Thoracic aorta (tissue), 2 donors: ENCODE data around the gene SLC45A3. TPM values are rescaled to one million over a fixed set of nuclear protein-coding genes. Genes with fewer than 3 reads are reported as not detected.
"Not testable (repeated sequence)": the region's sequence is repeated elsewhere in the genome, so short reads cannot be mapped to it uniquely, and the experiment has no call there.

Experiments
- ATAC-seq: fragments of 150-250 bp; one replicate; pipeline ENCODE4 v1.8.0; 2017; ENCODE audit warnings: low read depth; ENCODE audit not compliant: insufficient number of reproducible peaks, low FRiP score
- DNase-seq: peaks from one replicate; pipeline ENCODE4 v3.0.0-alpha.2; 2020; ENCODE audit warnings: low spot score
- H3K27ac ChIP-seq, 2 donors: fragments of 200-600 bp; sonication (generic); 1 replicate in 1 of 2; 2 replicates in 1 of 2; pipeline ENCODE4 v1.5.1; 2016; ENCODE audit warnings: mild to moderate bottlenecking in 2 of 2, moderate library complexity in 2 of 2
- H3K27me3 ChIP-seq: fragments of 200-600 bp; sonication (generic); replicated peaks from 2 replicates; pipeline ENCODE4 v1.6.0; 2016; ENCODE audit warnings: mild to moderate bottlenecking; ENCODE audit not compliant: insufficient read depth
- H3K36me3 ChIP-seq: fragments of 200-600 bp; sonication (generic); one replicate; pipeline ENCODE4 v1.5.1; 2016
- H3K4me1 ChIP-seq, 2 donors: fragments of 200-600 bp; sonication (generic); 1 replicate in 1 of 2; 2 replicates in 1 of 2; pipeline versions ENCODE4 v1.5.1 to v1.6.0; 2016; ENCODE audit warnings: low read depth in 2 of 2, mild to moderate bottlenecking in 1 of 2; ENCODE audit not compliant: control insufficient read depth in 1 of 2
- H3K4me3 ChIP-seq: fragments of 200-600 bp; sonication (generic); 2 replicates; pipeline ENCODE4 v1.5.1; 2016; ENCODE audit warnings: mild to moderate bottlenecking
- H3K9me3 ChIP-seq: fragments of 200-600 bp; sonication (generic); 2 replicates; pipeline ENCODE4 v1.5.1; 2016
- CTCF ChIP-seq: fragments of 200-600 bp; sonication (generic); IDR thresholded peaks from one replicate; pipeline ENCODE4 v1.5.1; 2019; ENCODE audit warnings: antibody characterized with exemption
- total RNA-seq, 2 donors: library from RNA; depleted of rRNA; stranded (reverse); fragments of >200 nt; gene quantifications; one replicate each; pipeline versions ENCODE4 v1.1.0 to v1.2.3, GENCODE V29; 2016

The SLC45A3 gene
- total RNA-seq, 2 donors from 2014 or later = 5.3 to 8.3 TPM

- ATAC-seq = no peak
- H3K9me3 ChIP-seq = no peaks in the 10 kb centered on the region
- no peaks in the 10 kb centered on the region for H3K4me1 ChIP-seq
- TF ChIP-seq CTCF = no peak
- H3K27ac ChIP-seq = no peak overlapping the region
- no peak for DNase-seq
- no peaks in the 10 kb centered on the region for H3K27me3 ChIP-seq
- no peak overlapping the region for H3K4me3 ChIP-seq
- no peaks in the 10 kb centered on the region for H3K36me3 ChIP-seq
Observed at GRCh38 chr1:205645519-205645918, 34.8 kb downstream of the SLC45A3 start.

GRCh38 chr1:205642679-205643307, 37.5 kb downstream of the SLC45A3 start:
- no peaks in the 10 kb centered on the region for H3K9me3 ChIP-seq
- no peak for DNase-seq
- H3K36me3 ChIP-seq = no peaks in the 10 kb centered on the region
- H3K27me3 ChIP-seq = no peaks in the 10 kb centered on the region
- no peak overlapping the region for H3K27ac ChIP-seq
- no peak overlapping the region for H3K4me3 ChIP-seq
- peaks cover 0 to under 1% of the 10 kb centered on the region in 2 donors for H3K4me1 ChIP-seq
- ATAC-seq = no peak
- no peak for TF ChIP-seq CTCF

GRCh38 chr1:205639567-205639966, 40.7 kb downstream of the SLC45A3 start:
- no peak for ATAC-seq
- H3K4me3 ChIP-seq = no peak overlapping the region
- DNase-seq = no peak
- H3K27ac ChIP-seq = no peak overlapping the region
- TF ChIP-seq CTCF = no peak
- no peaks in the 10 kb centered on the region for H3K36me3 ChIP-seq
- H3K27me3 ChIP-seq = no peaks in the 10 kb centered on the region
- peaks cover 5 to 14% of the 10 kb centered on the region in 2 donors for H3K4me1 ChIP-seq
- H3K9me3 ChIP-seq = no peaks in the 10 kb centered on the region

- TF ChIP-seq CTCF = no peak
- DNase-seq = no peak
- Histone ChIP-seq H3K36me3 (no peaks in the 10 kb centered on the region), H3K4me3 (no peak overlapping the region), H3K27me3 (no peaks in the 10 kb centered on the region), H3K9me3 (no peaks in the 10 kb centered on the region), H3K27ac (peak overlapping the region in 1 of 2 donors; percentile 31), H3K4me1 (peaks cover 9 to 24% of the 10 kb centered on the region in 2 donors)
- no peak for ATAC-seq
Observed at GRCh38 chr1:205637854-205638468, 42.3 kb downstream of the SLC45A3 start.

- H3K27ac ChIP-seq = peak overlapping the region; percentile 16 to 31
- no peaks in the 10 kb centered on the region for H3K9me3 ChIP-seq
- peaks cover 15 to 30% of the 10 kb centered on the region in 2 donors for H3K4me1 ChIP-seq
- H3K36me3 ChIP-seq = no peaks in the 10 kb centered on the region
- DNase-seq (no peak), ATAC-seq (no peak)
- TF ChIP-seq CTCF = no peak
- H3K27me3 ChIP-seq = no peaks in the 10 kb centered on the region
- peak overlapping the region; percentile 31 for H3K4me3 ChIP-seq
Observed at GRCh38 chr1:205636732-205637131, 43.6 kb downstream of the SLC45A3 start.

GRCh38 chr1:205636138-205636530, 44.2 kb downstream of the SLC45A3 start:
- H3K36me3 ChIP-seq, H3K9me3 ChIP-seq, H3K4me3 ChIP-seq, DNase-seq, H3K27me3 ChIP-seq, ATAC-seq: not testable (repeated sequence)
- H3K27ac ChIP-seq = peak overlapping the region in 1 of 2 donors; percentile 31
- H3K4me1 ChIP-seq = peaks cover 15 to 30% of the 10 kb centered on the region in 2 donors
